A673 (cell line): ENCODE data around the gene P4HA2.

ENCODE experiments used
- CTCF ChIP-seq: fragments of 300-800, 200-600 bp; sonication (generic); conservative IDR thresholded peaks from 2 replicates; pipeline ENCODE4 v1.5.1; 2017; ENCODE audit warnings: low read depth, mild to moderate bottlenecking, antibody characterized with exemption, low read length, moderate library complexity, mixed read lengths
- EZH2 ChIP-seq: fragments of 200-600 bp; sonication (generic); IDR thresholded peaks from 2 replicates; pipeline ENCODE4 v1.6.1; 2017; ENCODE audit warnings: borderline replicate concordance, low read depth, mild to moderate bottlenecking, mixed read lengths, antibody characterized with exemption, low read length; ENCODE audit not compliant: poor library complexity, severe bottlenecking

- no peak for TF ChIP-seq EZH2
- TF ChIP-seq CTCF, result no peak
Observed at GRCh38 chr5:132259069-132259851, 31.6 kb upstream of the P4HA2 start.
